GM12878 (cell line): ENCODE results near the gene CXXC5. TPM values are rescaled to one million over a fixed set of nuclear protein-coding genes. Genes with fewer than 3 reads are reported as not detected.
A peak's percentile ranks its signal among the peaks of the same experiment; 100 is the strongest.

Experiments used
- ATAC-seq: fragments of 200-7000 bp; cut with Tn5 transposase; 3 replicates; pipeline ENCODE4 v1.9.1; 2020; ENCODE audit warnings: mild to moderate bottlenecking, moderate library complexity
- BruUV-seq: library from RNA; stranded (reverse); fragments of 400-500 nt; replicated peaks from 2 replicates; lab custom pipeline; 2021; lab: Mats Ljungman, UMichigan
- CTCF ChIA-PET: fragments of 300-600 bp; sonication (Branson Sonifier 250); formaldehyde crosslinking; extraction: SDS; loops from one replicate; lab custom pipeline; 2021; ENCODE audit warnings: inconsistent platforms; lab: Yijun Ruan, JAX
- POLR2A ChIA-PET: fragments of 350-600 bp; formaldehyde crosslinking; extraction: SDS; loops from one replicate; lab custom pipeline; 2021; ENCODE audit warnings: inconsistent platforms; lab: Charles Lee
- RAD21 ChIA-PET: fragments of 300-600 bp; sonication (Branson Sonifier 250); formaldehyde crosslinking; loops from one replicate; lab custom pipeline; 2023; ENCODE audit warnings: antibody characterized with exemption; ENCODE audit not compliant: unreplicated experiment; lab: Charles Lee
- SMC1A ChIA-PET: fragments of 300-600 bp; sonication (Branson Sonifier 250); formaldehyde crosslinking; loops from one replicate; lab custom pipeline; 2023; ENCODE audit not compliant: unreplicated experiment, uncharacterized antibody; lab: Charles Lee
- DNase-seq: peaks from one replicate; pipeline ENCODE4 v3.0.0-alpha.2; 2011; ENCODE audit warnings: low read depth, low spot score
- FAIRE-seq: peaks from 3 replicates; lab custom pipeline; 2011; peaks lifted over from hg19 to GRCh38; lab: Jason Lieb, UNC
- H2AFZ ChIP-seq: 2 replicates; pipeline ENCODE4 v1.6.0; 2011; ENCODE audit warnings: low read depth, low read length, control low read depth; ENCODE audit not compliant: control insufficient read depth
- H3K27ac ChIP-seq: 2 replicates; pipeline ENCODE4 v1.5.1; 2011; ENCODE audit warnings: control low read depth; ENCODE audit not compliant: control insufficient read depth, insufficient read depth
- H3K27me3 ChIP-seq, 2 experiments: replicated peaks in 1 of 2; 2 replicates each; pipeline versions ENCODE4 v1.6.0 to v1.6.1; 2011; ENCODE audit warnings: low read length in 1 of 2; ENCODE audit not compliant: control insufficient read depth in 2 of 2, insufficient read depth in 2 of 2
- H3K36me3 ChIP-seq, 2 experiments: 2 replicates each; pipeline ENCODE4 v1.5.1; 2011; ENCODE audit warnings: low read length in 1 of 2; ENCODE audit not compliant: control insufficient read depth in 2 of 2, insufficient read depth in 2 of 2
- H3K4me1 ChIP-seq: 2 replicates; pipeline ENCODE4 v1.6.1; 2011; ENCODE audit warnings: mild to moderate bottlenecking, low read length, moderate library complexity, mixed read lengths; ENCODE audit not compliant: control insufficient read depth, insufficient read depth
- H3K4me2 ChIP-seq: 2 replicates; pipeline ENCODE4 v1.6.0; 2011; ENCODE audit warnings: control low read depth; ENCODE audit not compliant: control insufficient read depth, insufficient read depth
- H3K4me3 ChIP-seq: fragments of 200-600 bp; sonication (generic); 2 replicates; pipeline ENCODE4 v1.5.1; 2016
- H3K79me2 ChIP-seq: 2 replicates; pipeline ENCODE4 v1.6.0; 2011; ENCODE audit warnings: low read length; ENCODE audit not compliant: control insufficient read depth, insufficient read depth
- H3K9ac ChIP-seq: 2 replicates; pipeline ENCODE4 v1.8.0; 2011; ENCODE audit warnings: low read length, control low read depth, mixed read lengths; ENCODE audit not compliant: control insufficient read depth, insufficient read depth
- H3K9me3 ChIP-seq: replicated peaks from 3 replicates; pipeline ENCODE4 v1.5.1; 2011; ENCODE audit warnings: mild to moderate bottlenecking, low read length; ENCODE audit not compliant: control insufficient read depth, insufficient read depth
- H4K20me1 ChIP-seq: 2 replicates; pipeline ENCODE4 v1.6.0; 2011; ENCODE audit not compliant: control insufficient read depth, insufficient read depth
- JUNB ChIP-seq: IDR thresholded peaks from 2 replicates; pipeline ENCODE4 v1.6.1; 2016; ENCODE audit warnings: antibody characterized with exemption, mild to moderate bottlenecking
- MEF2B ChIP-seq: fragments of 450-650 bp; IDR thresholded peaks from 2 replicates; pipeline ENCODE4 v1.6.1; 2018; ENCODE audit warnings: mild to moderate bottlenecking, moderate library complexity; ENCODE audit not compliant: partially characterized antibody, poor library complexity, severe bottlenecking
- MTA3 ChIP-seq: IDR thresholded peaks from 2 replicates; pipeline ENCODE4 v1.6.1; 2012; ENCODE audit warnings: low read length, inconsistent platforms, borderline replicate concordance
- NR2C1 ChIP-seq: fragments of 450-650 bp; IDR thresholded peaks from 2 replicates; pipeline ENCODE4 v1.6.1; 2017; ENCODE audit warnings: antibody characterized with exemption, mild to moderate bottlenecking, moderate library complexity
- NR2F1 ChIP-seq: fragments of 450-650 bp; conservative IDR thresholded peaks from 2 replicates; pipeline ENCODE4 v1.6.1; 2017; ENCODE audit warnings: mild to moderate bottlenecking
- POU2F2 ChIP-seq: IDR thresholded peaks from 3 replicates; pipeline ENCODE4 v1.6.1; 2011; ENCODE audit warnings: low read depth, mild to moderate bottlenecking, low read length, borderline replicate concordance
- RAD51 ChIP-seq: fragments of 450-650 bp; IDR thresholded peaks from 2 replicates; pipeline ENCODE4 v1.6.1; 2016; ENCODE audit warnings: moderate library complexity, mild to moderate bottlenecking, inconsistent platforms
- SMAD5 ChIP-seq: IDR thresholded peaks from 2 replicates; pipeline ENCODE4 v1.6.1; 2016; ENCODE audit warnings: antibody characterized with exemption, low read depth
- SMC3 ChIP-seq: IDR thresholded peaks from 2 replicates; pipeline ENCODE4 v1.6.1; 2011; ENCODE audit warnings: low read length, improper control_type of control experiment, borderline replicate concordance
- SREBF2 ChIP-seq: IDR thresholded peaks from 2 replicates; pipeline ENCODE4 v1.6.1; 2012; ENCODE audit warnings: mild to moderate bottlenecking, low read length
- ZNF24 ChIP-seq: fragments of 450-650 bp; IDR thresholded peaks from 2 replicates; pipeline ENCODE4 v1.6.1; 2017; ENCODE audit warnings: antibody characterized with exemption, mild to moderate bottlenecking
- WGBS: methylation state at CpG from one replicate; pipeline ENCODE4 v1.1.6; 2016; ENCODE audit warnings: low lambda C conversion rate; ENCODE audit not compliant: insufficient replicate concordance, insufficient coverage; ENCODE audit errors: missing lambda C conversion rate; 5-methylcytosine and 5-hydroxymethylcytosine counted together
- in situ Hi-C: fragments of 300-500 bp; cut with MboI; formaldehyde crosslinking; loops from 9 replicates; pipeline ENCODE4 v1.14.3; 2018; ENCODE audit warnings: mixed read lengths
- intact Hi-C: fragments of 100-400 bp; cut with micrococcal nuclease; formaldehyde crosslinking; loops from one replicate; pipeline ENCODE4 v1.14.2; 2022; ENCODE audit not compliant: unreplicated experiment
- polyA plus RNA-seq, 11 experiments: library from polyadenylated mRNA; depleted of rRNA in 4 of 11; unstranded in 6 of 11; stranded (reverse) in 5 of 11; fragments of >200 nt; fragmentation: Nextera tagmentation in 4 of 11; fragmentation: Illumina TruSeq in 1 of 11; extraction: Ambion mirVana in 4 of 11; extraction: Trizol in 1 of 11; gene quantifications; 1 replicate in 1 of 11; 2 replicates in 10 of 11; pipeline versions ENCODE4 v1.2.1 to v1.2.3, GENCODE V29; 2011 to 2016; ENCODE audit warnings: inconsistent platforms in 2 of 11, missing spikeins in 2 of 11, low read depth in 1 of 11
- total RNA-seq, 4 experiments: library from RNA; depleted of rRNA in 3 of 4; stranded (reverse); fragments of >200 nt in 3 of 4; fragmentation: Illumina TruSeq in 1 of 4; extraction: Trizol in 1 of 4; gene quantifications; 2 replicates each; pipeline versions ENCODE4 v1.2.1 to v1.2.3, GENCODE V29; 2013 to 2021
- TF ChIP-seq, protein P1 (sequence below): IDR thresholded peaks from 2 replicates; pipeline ENCODE4 v1.6.1; 2012; ENCODE audit warnings: low read length, inconsistent platforms
- TF ChIP-seq, protein P2 (sequence below): fragments of 450-650 bp; IDR thresholded peaks from 2 replicates; pipeline ENCODE4 v1.6.1; 2018; ENCODE audit warnings: borderline replicate concordance, mild to moderate bottlenecking; ENCODE audit not compliant: partially characterized antibody
- TF ChIP-seq, protein P3 (sequence below): IDR thresholded peaks from 2 replicates; pipeline ENCODE4 v1.6.1; 2012; ENCODE audit warnings: mild to moderate bottlenecking, low read depth, low read length

The CXXC5 gene
- total and polyA plus RNA-seq, 10 of the 15 experiments (the other 5 are each of a cell fraction or from before 2014, with no cell fraction given) = 1.8 to 90.8 (median 40.7) TPM

DNA sequence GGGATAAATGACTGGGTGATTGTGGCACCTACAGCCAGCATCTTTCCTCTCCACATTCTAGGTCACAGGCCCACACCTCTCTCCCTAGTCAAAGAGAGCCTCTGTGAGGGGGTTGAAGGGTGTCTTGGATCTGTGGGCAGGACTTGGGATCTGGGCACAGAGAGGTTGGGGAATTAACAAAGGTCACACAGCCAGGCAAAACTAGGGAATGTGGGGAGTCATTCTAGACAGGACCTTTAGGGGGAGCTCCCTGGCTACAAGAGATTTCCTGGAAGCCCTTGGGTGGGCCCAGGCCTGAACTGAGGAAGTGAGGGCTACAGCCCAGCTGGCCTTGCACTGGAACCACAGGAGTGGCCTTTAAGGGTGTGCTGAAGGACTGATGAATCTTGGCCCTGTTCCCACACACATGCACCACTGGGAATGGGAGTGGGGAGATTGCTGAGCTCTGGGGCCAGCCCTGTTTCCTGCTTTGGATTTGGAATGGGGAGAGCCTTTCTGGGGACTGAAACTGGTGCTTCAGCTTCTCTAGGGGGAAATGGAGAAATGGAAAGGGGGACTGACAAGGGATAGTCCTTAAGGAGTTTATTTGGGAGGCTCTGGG is 12.4 kb upstream of the CXXC5 start (continued):
- no peak for TF ChIP-seq RAD51
- TF ChIP-seq MTA3 = no peak
- no peak for TF ChIP-seq JUNB
- no peak for TF ChIP-seq ZNF24
- TF ChIP-seq, all 136 proteins: peak for 19

DNA sequence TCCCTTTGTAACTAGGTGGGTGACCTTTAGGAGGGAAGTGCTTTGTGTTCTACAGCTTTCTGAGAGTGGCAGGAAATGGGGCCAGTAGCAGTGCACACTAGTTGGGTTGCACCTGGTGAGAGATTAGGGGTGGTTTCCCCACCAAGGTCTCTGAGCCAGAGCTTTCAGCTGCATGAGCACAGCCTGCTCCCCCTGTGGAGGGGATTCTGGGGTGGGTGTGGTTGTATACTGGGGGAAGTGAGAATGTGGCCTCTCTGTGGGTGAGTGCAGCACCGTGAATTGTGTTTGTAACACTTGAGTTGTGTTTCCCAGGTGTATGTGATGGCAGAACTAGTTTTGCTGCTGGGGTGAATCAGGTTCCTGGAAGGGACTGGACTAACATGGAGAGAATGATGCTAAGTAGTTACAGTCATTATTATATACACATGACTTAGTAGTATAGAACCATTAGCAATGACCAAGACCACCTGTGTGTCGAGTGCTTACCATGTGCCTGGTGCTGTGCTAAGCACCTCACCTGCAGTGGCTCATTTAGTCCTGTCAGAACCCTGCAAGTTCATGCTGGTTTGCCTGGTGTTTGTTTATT is 11.8 kb upstream of the CXXC5 start:
- Histone ChIP-seq H3K9ac (peak overlapping the region; percentile 76), H3K36me3 (peaks cover 1 to 4% of the 10 kb centered on the region in 2 experiments; a peak in 1 of 4 replicates), H3K4me2 (peak overlapping the region; percentile 98), H3K27ac (peak overlapping the region; percentile 97), H3K4me1 (peaks cover 65% of the 10 kb centered on the region), H3K27me3 (no peaks in the 10 kb centered on the region), H4K20me1 (no peaks in the 10 kb centered on the region), H2AFZ (no peak overlapping the region), H3K4me3 (peak overlapping the region; percentile 27; the same call in 1 of the 2 replicates), H3K9me3 (no peaks in the 10 kb centered on the region), H3K79me2 (peaks cover 4% of the 10 kb centered on the region)
- WGBS = 0% methylated on average over 2 of the region's 2 CpGs
- DNase-seq = peak; percentile 97
- BruUV-seq = no TSS peak
- CTCF ChIA-PET = interaction anchor here (0.6 to 10.5 kb wide), 28 partner anchors 8 to 151 kb away, joined by 3 to 335 read pairs (median 18); partner anchors contain the start of gene CXXC5
- in situ Hi-C loops = no loop called here
- intact Hi-C loops = loop anchor here (1.0 to 10.0 kb wide), 5 partner anchors 16 to 329 kb away; no protein-coding TSS in a partner anchor
- RAD21 ChIA-PET = interaction anchor here (0.6 to 9.2 kb wide), 34 partner anchors 8 to 297 kb away, joined by 3 to 265 read pairs (median 4); partner anchors contain the start of gene CXXC5
- peak; percentile 79 for ATAC-seq
- SMC1A ChIA-PET = interaction anchor here (0.6 to 12.2 kb wide), 34 partner anchors 9 to 247 kb away, joined by 3 to 212 read pairs (median 5); partner anchors contain the start of genes CXXC5 and MZB1
- peak; percentile 75 for FAIRE-seq
- POLR2A ChIA-PET = interaction anchor here (0.7 to 9.8 kb wide), 14 partner anchors 12 to 117 kb away, joined by 3 to 163 read pairs (median 12); partner anchors contain the start of gene CXXC5
- TF ChIP-seq NR2C1 = peak; percentile 73
- TF ChIP-seq, protein P1, sequence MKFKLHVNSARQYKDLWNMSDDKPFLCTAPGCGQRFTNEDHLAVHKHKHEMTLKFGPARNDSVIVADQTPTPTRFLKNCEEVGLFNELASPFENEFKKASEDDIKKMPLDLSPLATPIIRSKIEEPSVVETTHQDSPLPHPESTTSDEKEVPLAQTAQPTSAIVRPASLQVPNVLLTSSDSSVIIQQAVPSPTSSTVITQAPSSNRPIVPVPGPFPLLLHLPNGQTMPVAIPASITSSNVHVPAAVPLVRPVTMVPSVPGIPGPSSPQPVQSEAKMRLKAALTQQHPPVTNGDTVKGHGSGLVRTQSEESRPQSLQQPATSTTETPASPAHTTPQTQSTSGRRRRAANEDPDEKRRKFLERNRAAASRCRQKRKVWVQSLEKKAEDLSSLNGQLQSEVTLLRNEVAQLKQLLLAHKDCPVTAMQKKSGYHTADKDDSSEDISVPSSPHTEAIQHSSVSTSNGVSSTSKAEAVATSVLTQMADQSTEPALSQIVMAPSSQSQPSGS = no peak
- TF ChIP-seq SMC3 = peak; percentile 33; the same call in 1 of the 2 replicates
- TF ChIP-seq SMAD5 = no peak; the same call in 1 of the 2 replicates
- no peak for TF ChIP-seq POU2F2
- no peak for TF ChIP-seq SREBF2
- TF ChIP-seq, protein P2, sequence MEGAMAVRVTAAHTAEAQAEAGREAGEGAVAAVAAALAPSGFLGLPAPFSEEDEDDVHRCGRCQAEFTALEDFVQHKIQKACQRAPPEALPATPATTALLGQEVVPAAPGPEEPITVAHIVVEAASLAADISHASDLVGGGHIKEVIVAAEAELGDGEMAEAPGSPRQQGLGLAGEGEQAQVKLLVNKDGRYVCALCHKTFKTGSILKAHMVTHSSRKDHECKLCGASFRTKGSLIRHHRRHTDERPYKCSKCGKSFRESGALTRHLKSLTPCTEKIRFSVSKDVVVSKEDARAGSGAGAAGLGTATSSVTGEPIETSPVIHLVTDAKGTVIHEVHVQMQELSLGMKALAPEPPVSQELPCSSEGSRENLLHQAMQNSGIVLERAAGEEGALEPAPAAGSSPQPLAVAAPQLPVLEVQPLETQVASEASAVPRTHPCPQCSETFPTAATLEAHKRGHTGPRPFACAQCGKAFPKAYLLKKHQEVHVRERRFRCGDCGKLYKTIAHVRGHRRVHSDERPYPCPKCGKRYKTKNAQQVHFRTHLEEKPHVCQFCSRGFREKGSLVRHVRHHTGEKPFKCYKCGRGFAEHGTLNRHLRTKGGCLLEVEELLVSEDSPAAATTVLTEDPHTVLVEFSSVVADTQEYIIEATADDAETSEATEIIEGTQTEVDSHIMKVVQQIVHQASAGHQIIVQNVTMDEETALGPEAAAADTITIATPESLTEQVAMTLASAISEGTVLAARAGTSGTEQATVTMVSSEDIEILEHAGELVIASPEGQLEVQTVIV = no peak
- TF ChIP-seq NR2F1 = peak; percentile 79; the same call in 1 of the 2 replicates
- TF ChIP-seq, protein P3, sequence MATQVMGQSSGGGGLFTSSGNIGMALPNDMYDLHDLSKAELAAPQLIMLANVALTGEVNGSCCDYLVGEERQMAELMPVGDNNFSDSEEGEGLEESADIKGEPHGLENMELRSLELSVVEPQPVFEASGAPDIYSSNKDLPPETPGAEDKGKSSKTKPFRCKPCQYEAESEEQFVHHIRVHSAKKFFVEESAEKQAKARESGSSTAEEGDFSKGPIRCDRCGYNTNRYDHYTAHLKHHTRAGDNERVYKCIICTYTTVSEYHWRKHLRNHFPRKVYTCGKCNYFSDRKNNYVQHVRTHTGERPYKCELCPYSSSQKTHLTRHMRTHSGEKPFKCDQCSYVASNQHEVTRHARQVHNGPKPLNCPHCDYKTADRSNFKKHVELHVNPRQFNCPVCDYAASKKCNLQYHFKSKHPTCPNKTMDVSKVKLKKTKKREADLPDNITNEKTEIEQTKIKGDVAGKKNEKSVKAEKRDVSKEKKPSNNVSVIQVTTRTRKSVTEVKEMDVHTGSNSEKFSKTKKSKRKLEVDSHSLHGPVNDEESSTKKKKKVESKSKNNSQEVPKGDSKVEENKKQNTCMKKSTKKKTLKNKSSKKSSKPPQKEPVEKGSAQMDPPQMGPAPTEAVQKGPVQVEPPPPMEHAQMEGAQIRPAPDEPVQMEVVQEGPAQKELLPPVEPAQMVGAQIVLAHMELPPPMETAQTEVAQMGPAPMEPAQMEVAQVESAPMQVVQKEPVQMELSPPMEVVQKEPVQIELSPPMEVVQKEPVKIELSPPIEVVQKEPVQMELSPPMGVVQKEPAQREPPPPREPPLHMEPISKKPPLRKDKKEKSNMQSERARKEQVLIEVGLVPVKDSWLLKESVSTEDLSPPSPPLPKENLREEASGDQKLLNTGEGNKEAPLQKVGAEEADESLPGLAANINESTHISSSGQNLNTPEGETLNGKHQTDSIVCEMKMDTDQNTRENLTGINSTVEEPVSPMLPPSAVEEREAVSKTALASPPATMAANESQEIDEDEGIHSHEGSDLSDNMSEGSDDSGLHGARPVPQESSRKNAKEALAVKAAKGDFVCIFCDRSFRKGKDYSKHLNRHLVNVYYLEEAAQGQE = no peak
- no peak for TF ChIP-seq MEF2B
